HuH-7 (cell line): ENCODE measurements around the gene PISD.

Source experiments
- DNase-seq: peaks from one replicate; pipeline ENCODE4 v3.0.0; 2011; ENCODE audit warnings: low spot score

Gene PISD

GRCh38 chr22:31652911-31653684 is 8.9 kb downstream of the PISD start:
- DNase-seq, result no peak

- no peak for DNase-seq
These were observed 9.9 kb downstream of the PISD start for GRCh38 chr22:31652088-31652487.

GRCh38 chr22:31651664-31652063 is 10.4 kb downstream of the PISD start:
- no peak for DNase-seq

GRCh38 chr22:31650391-31650790 is 11.6 kb downstream of the PISD start:
- no peak for DNase-seq

GRCh38 chr22:31647523-31648320 is 14.3 kb downstream of the PISD start:
- no peak for DNase-seq

- DNase-seq, result no peak
These were observed 14.9 kb downstream of the PISD start for GRCh38 chr22:31647066-31647465.

DNA sequence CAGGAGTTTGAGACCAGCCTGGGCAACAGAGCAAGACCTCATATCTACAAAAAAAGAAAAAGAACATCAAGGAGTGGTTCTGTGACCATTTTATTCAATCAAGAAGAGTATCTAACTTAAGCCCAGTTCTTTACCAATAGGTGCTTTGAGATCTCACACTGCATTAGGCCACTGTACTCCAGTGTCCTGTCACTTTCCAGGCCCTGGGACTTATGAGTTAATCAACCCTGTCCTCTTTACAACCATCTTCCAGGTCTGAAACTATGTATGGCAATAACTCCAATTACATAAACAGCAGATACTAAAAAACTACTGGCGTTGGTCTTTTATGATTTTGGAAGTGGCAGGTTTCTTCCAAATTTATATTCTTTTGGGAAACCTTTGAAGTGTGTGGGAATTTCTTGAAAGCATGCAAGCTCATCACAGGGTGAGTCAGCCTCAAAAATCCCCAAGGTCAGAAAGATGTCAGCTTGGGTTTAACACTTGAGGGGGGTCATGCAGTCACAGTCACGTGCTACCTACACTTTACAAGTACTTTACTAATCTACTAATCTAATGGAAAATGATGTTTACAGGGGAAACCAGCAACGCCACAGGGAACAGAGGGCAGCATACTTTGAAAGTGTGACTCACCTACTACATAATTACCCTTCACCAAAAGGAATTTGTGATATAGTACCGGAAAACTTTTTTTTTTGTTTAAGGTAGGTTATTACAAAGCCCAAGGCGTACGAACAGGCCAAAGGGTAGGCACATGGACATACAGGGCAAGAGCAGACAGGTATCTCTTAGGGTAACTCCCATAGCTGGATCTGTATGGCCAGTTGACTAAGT is 15.6 kb downstream of the PISD start:
- DNase-seq, result no peak

- no peak for DNase-seq
These were observed 22.5 kb downstream of the PISD start for GRCh38 chr22:31639436-31640039.

DNA sequence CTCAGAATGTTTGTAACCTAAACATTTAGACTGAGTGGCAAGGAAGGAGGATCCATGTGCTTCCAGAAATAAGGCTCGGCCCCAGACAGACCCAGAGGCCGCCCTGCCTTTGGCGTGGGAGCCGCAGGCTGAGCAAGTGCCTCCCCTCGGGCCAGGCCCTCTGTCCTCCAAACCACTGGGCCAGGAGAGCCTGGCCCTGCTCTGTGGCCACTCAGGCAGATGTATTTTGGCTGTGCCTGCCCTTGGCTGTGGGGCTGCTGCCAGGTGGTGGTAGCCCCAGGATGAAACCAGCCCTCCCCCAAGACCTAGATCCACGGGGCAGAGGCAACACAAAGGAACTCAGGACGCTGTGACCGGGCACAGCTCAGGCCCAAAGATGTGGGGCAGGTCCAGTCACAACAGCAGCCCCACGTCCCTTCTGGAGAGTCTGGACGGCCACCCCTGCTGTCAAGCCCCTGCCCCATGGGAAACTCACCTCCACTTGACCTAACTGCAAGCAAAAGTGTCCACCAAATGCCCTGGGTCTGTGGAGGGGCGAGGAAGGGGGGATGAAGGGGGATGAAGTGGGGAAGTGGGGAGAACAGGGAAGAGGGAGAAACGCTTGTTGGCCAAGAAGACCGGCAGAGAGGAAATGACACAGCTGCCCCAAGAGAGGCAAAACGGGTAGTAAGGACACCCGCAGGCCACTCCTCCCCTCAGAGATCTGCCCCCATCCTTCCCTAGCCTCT is 24.0 kb downstream of the PISD start:
- no peak for DNase-seq

DNA sequence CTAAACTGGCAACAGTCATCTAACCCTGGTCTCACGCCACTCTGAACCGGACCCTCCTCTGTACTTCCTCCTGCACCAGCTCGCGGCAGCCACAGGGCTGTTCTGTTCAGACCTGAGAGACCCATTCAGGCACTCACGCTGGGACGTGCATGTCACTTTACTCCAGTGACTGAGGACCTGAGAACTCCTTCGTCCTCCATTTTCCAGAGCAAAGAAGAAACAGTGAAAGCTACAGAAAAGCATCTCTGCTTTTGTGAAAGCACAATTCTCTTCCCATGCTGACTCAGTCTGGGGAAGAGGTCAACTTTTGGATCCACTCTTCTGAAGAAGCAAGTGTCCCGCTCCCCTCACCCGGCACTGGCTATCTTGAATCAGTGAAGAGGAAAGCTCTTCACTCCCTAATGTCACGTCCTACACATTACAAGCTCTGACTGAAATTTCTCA is 24.5 kb downstream of the PISD start:
- no peak for DNase-seq

DNA sequence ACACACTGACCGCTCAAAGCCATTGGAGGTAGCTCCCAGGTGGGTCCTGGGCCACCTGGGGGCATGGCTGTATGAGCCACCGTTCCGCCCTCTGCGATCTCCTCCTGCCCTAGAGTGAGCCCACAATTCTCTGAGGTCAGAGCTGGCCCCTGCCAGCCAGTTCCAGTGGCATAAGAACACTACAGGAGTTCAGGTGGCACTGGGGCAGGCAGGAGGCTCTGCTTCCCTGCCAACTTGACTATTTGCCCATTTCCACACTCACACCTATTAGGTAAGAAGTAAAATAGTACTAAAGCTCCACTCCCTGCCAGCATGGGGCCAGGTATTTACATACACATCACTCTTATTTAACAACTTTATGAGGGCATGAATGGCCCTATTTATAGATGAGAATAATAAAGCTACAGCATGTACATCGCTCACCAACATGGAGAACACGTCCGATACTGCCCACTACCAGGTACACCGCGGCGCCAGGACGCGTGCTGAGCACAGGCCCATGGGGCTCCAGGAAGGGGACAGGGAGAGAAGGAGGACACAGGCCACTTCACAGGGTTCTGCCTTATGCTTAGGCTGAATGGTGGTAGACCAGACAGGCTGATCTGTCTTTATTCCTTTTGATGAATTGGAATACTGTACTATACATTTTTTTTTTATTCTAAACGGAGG is 26.2 kb downstream of the PISD start:
- no peak for DNase-seq

- no peak for DNase-seq
These were observed 30.6 kb downstream of the PISD start for GRCh38 chr22:31631436-31631835.

- no peak for DNase-seq
These were observed 31.4 kb downstream of the PISD start for GRCh38 chr22:31630331-31631329.

DNA sequence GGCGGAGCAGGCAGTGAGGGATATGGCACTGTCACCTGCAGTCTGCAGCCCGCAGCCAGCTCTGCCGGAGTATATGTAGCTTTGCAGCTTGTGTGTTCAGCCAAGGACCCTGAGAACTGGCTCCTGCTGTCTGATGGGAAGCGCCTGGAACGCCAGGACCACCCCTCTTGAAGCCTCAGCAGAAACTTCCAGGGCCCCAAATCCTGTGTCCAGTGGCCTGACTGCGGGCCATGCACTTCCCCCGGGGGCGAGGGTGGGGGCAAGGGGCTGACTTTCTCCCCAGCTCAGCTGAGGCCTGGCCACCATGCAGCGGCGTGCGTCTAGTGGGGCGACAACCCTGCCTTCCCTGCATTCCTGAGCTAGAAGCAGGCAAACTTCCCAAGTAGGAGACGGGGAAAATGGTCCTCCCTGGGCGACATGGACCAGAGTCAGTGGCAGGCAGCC is 32.3 kb downstream of the PISD start:
- no peak for DNase-seq

DNA sequence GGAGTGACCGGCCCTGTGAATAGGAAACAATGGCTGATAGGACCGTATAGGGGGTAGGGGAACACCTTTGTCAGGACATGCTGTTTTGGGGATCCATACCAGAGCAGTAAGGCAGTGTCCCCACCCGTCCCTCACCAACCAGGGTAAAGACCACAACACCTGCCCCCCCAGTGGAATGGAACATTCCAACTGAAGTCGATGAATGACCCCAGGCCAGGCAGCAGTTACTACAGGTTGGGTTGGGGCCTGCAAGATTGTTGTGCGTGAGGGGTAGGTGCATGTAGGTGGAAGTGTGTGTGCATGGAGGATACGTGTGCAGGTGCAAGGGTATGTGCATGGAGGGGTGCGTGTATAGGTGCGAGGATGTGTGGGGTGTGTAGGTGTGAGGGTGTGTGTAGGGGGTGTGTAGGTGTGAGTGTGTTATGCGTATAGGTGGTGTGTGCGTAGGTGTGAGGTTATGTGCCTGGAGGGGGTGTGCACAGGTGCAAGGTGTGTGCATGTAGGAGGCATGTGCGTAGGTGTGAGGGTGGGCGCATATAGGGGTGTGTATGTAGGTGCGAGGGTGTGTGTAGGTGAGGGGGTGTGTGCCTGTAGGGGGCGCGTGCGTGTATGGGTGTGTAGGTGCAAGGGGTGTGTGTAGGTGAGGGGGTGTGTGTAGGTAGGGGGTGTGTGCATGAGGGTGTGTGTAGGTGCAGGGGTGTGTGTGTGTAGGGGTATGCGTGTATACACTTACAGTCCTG is 32.9 kb downstream of the PISD start:
- DNase-seq, result no peak

- no peak for DNase-seq
These were observed 33.7 kb downstream of the PISD start for GRCh38 chr22:31628362-31628761.

- no peak for DNase-seq
These were observed 34.7 kb downstream of the PISD start for GRCh38 chr22:31627223-31627731.

GRCh38 chr22:31626427-31627150 is 35.4 kb downstream of the PISD start:
- peak; percentile 78 for DNase-seq
